HEK293 (cell line): ENCODE data around the gene CHST3.
"Not testable (repeated sequence)": the region's sequence is repeated elsewhere in the genome, so short reads cannot be mapped to it uniquely, and the experiment has no call there.

Source experiments
- CTCF ChIA-PET: fragments of 350-600 bp; formaldehyde crosslinking; extraction: SDS; loops from one replicate; lab custom pipeline; 2021; ENCODE audit warnings: antibody characterized with exemption; lab: Yijun Ruan, JAX
- POLR2A ChIA-PET: fragments of 300-600 bp; formaldehyde crosslinking; extraction: SDS; loops from one replicate; lab custom pipeline; 2020; ENCODE audit warnings: antibody characterized with exemption, inconsistent platforms; lab: Yijun Ruan, JAX
- H3K27ac ChIP-seq: fragments of 200-500 bp; sonication (Bioruptor generic); 2 replicates; pipeline ENCODE4 v1.5.1; 2014; ENCODE audit warnings: low read depth, low read length, control low read depth, inconsistent platforms; ENCODE audit errors: extremely low read depth
- H3K36me3 ChIP-seq, 2 experiments: fragments of 200-500 bp in 1 of 2; sonication (Bioruptor generic) in 1 of 2; 1 replicate in 1 of 2; 2 replicates in 1 of 2; pipeline ENCODE4 v1.5.1; 2014 to 2017; ENCODE audit warnings: inconsistent platforms in 2 of 2, low read length in 2 of 2; ENCODE audit not compliant: control insufficient read depth in 2 of 2, insufficient read depth in 1 of 2
- H3K4me1 ChIP-seq: fragments of 200-500 bp; sonication (Bioruptor generic); 2 replicates; pipeline ENCODE4 v1.5.1; 2014; ENCODE audit warnings: mild to moderate bottlenecking, low read length, inconsistent platforms; ENCODE audit not compliant: control insufficient read depth, insufficient read depth
- H3K4me3 ChIP-seq: 2 replicates; pipeline ENCODE4 v1.5.1; 2011; ENCODE audit warnings: low read depth, mild to moderate bottlenecking, control low read depth, low read length, moderate library complexity
- H3K9me3 ChIP-seq: fragments of 200-500 bp; sonication (Bioruptor generic); 2 replicates; pipeline ENCODE4 v1.5.1; 2014; ENCODE audit warnings: low read depth, low read length, inconsistent platforms; ENCODE audit not compliant: control insufficient read depth, insufficient read depth
- EGR2 ChIP-seq: fragments of 450-650 bp; formaldehyde crosslinking; IDR thresholded peaks from 2 replicates; pipeline ENCODE4 v1.5.1; 2016; ENCODE audit warnings: low read depth, missing biosample characterization, missing genetic modification characterization
- IKZF3 ChIP-seq: fragments of 450-650 bp; IDR thresholded peaks from 2 replicates; pipeline ENCODE4 v1.5.0; 2018; ENCODE audit warnings: missing biosample characterization, mild to moderate bottlenecking, missing genetic modification characterization, moderate library complexity
- KLF7 ChIP-seq: fragments of 450-650 bp; formaldehyde crosslinking; IDR thresholded peaks from 2 replicates; pipeline ENCODE4 v1.5.1; 2016; ENCODE audit warnings: missing biosample characterization, missing genetic modification characterization, borderline replicate concordance
- KLF8 ChIP-seq: fragments of 450-650 bp; formaldehyde crosslinking; IDR thresholded peaks from 2 replicates; pipeline ENCODE4 v1.5.1; 2016; ENCODE audit warnings: missing biosample characterization, missing genetic modification characterization
- YY2 ChIP-seq: fragments of 450-650 bp; formaldehyde crosslinking; IDR thresholded peaks from 2 replicates; pipeline ENCODE4 v1.5.1; 2016; ENCODE audit warnings: missing biosample characterization, missing genetic modification characterization
- ZNF16 ChIP-seq: fragments of 450-650 bp; formaldehyde crosslinking; IDR thresholded peaks from 2 replicates; pipeline ENCODE4 v1.5.1; 2016; ENCODE audit warnings: low read depth, missing biosample characterization, missing genetic modification characterization
- ZNF184 ChIP-seq: fragments of 450-650 bp; IDR thresholded peaks from 2 replicates; pipeline ENCODE4 v1.5.1; 2018; ENCODE audit warnings: missing biosample characterization, mild to moderate bottlenecking, missing genetic modification characterization
- ZNF19 ChIP-seq: fragments of 450-650 bp; formaldehyde crosslinking; IDR thresholded peaks from 2 replicates; pipeline ENCODE4; 2016; ENCODE audit warnings: missing biosample characterization, missing genetic modification characterization, low read depth
- ZNF202 ChIP-seq: fragments of 450-650 bp; formaldehyde crosslinking; IDR thresholded peaks from 2 replicates; pipeline ENCODE4 v1.5.1; 2016; ENCODE audit warnings: missing biosample characterization, missing genetic modification characterization, borderline replicate concordance
- ZNF221 ChIP-seq: fragments of 450-650 bp; formaldehyde crosslinking; IDR thresholded peaks from 2 replicates; pipeline ENCODE4 v1.5.1; 2017; ENCODE audit warnings: missing biosample characterization, missing genetic modification characterization, borderline replicate concordance
- ZNF561 ChIP-seq: fragments of 450-650 bp; IDR thresholded peaks from 2 replicates; pipeline ENCODE4 v1.5.1; 2018; ENCODE audit warnings: missing biosample characterization, missing genetic modification characterization, borderline replicate concordance
- ZNF596 ChIP-seq: fragments of 450-650 bp; IDR thresholded peaks from 2 replicates; pipeline ENCODE4 v1.5.0; 2018; ENCODE audit warnings: missing biosample characterization, mild to moderate bottlenecking, missing genetic modification characterization, moderate library complexity
- ZNF76 ChIP-seq: fragments of 450-650 bp; formaldehyde crosslinking; IDR thresholded peaks from 2 replicates; pipeline ENCODE4; 2016; ENCODE audit warnings: low read depth, missing biosample characterization, missing genetic modification characterization, borderline replicate concordance
- ZXDB ChIP-seq: fragments of 450-650 bp; formaldehyde crosslinking; IDR thresholded peaks from 2 replicates; pipeline ENCODE4 v1.5.1; 2016; ENCODE audit warnings: missing biosample characterization, missing genetic modification characterization
- TF ChIP-seq, protein P1 (sequence below): fragments of 450-650 bp; formaldehyde crosslinking; IDR thresholded peaks from 2 replicates; pipeline ENCODE4 v1.5.1; 2016; ENCODE audit warnings: missing biosample characterization, missing genetic modification characterization
- TF ChIP-seq, protein P2 (sequence below): fragments of 450-650 bp; IDR thresholded peaks from 2 replicates; pipeline ENCODE4 v1.5.1; 2018; ENCODE audit warnings: missing biosample characterization, missing genetic modification characterization
- TF ChIP-seq, protein P3 (sequence below): fragments of 450-650 bp; formaldehyde crosslinking; IDR thresholded peaks from 2 replicates; pipeline ENCODE4 v1.5.1; 2016; ENCODE audit warnings: missing biosample characterization, missing genetic modification characterization
- TF ChIP-seq, protein P4 (sequence below): fragments of 450-650 bp; formaldehyde crosslinking; IDR thresholded peaks from 2 replicates; pipeline ENCODE4 v1.5.1; 2017; ENCODE audit warnings: missing biosample characterization, mild to moderate bottlenecking, missing genetic modification characterization, moderate library complexity
- TF ChIP-seq, protein P5 (sequence below): fragments of 450-650 bp; formaldehyde crosslinking; IDR thresholded peaks from 2 replicates; pipeline ENCODE4 v1.5.1; 2017; ENCODE audit warnings: missing biosample characterization, missing genetic modification characterization

Gene CHST3

DNA sequence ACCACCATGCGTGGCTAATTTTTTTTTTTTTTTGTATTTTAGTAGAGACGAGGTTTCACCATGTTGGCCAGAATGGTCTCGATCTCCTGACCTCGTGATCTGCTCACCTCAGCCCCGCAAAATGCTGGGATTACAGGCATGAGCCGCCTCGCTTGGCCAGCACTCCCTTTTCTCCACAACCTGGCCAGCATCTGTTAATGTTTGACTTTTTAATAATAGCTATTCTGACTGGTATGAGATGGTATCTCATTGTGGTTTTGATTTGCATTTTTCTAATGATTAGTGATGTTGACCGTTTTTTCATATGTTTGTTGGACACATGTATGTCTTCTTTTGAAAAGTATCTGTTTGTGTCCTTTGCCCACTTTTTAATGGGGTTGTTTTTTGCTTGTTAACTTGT, 3.8 kb downstream of the CHST3 start:
- TF ChIP-seq ZNF184 (tag by site-specific recombination), result peak; percentile 54; the same call in 1 of the 2 replicates
- ChIA-PET POLR2A (interaction anchor here (0.7 kb wide), 1 partner anchor 80 kb away, joined by 6 read pairs; no protein-coding TSS in a partner anchor), CTCF (interaction anchor here (0.7 kb wide), 2 partner anchors 12 to 52 kb away, joined by 3 to 4 read pairs; no protein-coding TSS in a partner anchor)
- H3K27ac ChIP-seq, H3K36me3 ChIP-seq, H3K4me1 ChIP-seq, H3K9me3 ChIP-seq, H3K4me3 ChIP-seq: not testable (repeated sequence)

DNA sequence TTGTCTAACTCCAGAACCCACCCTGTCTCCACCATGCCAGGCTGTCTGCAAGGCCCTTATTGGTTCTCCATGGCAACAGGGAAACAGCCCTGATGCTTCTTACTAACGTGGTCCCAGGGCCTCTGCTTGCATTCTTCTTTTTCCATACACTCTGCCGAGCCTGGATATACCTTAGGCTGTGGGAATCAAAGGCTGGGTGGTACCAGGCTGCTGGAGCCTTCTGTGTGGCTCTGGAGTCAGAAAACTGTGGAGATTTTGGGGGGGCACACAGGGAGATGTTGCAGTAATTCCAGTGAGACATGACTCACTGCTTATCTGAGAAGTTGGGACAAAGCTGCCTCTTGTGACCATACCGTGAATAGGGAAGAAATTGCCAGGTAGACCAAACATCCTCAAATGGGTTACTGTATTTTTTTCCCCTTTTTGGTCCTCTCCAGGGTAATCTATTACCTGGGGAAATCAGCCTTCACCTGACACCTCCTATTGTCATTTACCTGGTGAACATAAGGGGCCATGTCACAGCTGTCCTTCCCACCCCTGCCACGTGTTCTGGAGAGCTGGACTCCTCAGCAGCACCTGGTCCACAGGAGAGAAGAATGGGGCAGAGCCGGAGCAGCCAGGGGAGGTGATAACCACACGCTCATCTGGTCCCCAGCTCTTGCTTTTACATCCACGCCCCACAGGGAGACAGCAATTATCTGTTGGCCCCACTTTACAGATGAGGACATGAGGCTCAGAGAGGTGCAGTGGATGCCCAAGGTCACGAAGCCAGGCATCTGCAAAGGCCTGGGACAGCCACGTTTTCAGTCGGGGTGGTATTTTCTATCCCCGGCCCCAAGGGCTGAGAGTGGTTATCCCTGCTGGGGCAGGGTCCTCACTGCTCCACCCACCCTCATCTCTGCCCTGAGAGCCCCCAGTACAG, 4.6 kb downstream of the CHST3 start:
- CTCF ChIA-PET, result interaction anchor here (0.6 to 2.8 kb wide), 3 partner anchors 15 to 72 kb away, joined by 3 to 15 read pairs (median 5); no protein-coding TSS in a partner anchor
- TF ChIP-seq ZNF76 (tag by site-specific recombination) (no peak), YY2 (tag by site-specific recombination) (no peak), IKZF3 (tag by site-specific recombination) (no peak), KLF8 (tag by site-specific recombination) (no peak), ZNF19 (tag by site-specific recombination) (no peak)
- TF ChIP-seq, protein P1, sequence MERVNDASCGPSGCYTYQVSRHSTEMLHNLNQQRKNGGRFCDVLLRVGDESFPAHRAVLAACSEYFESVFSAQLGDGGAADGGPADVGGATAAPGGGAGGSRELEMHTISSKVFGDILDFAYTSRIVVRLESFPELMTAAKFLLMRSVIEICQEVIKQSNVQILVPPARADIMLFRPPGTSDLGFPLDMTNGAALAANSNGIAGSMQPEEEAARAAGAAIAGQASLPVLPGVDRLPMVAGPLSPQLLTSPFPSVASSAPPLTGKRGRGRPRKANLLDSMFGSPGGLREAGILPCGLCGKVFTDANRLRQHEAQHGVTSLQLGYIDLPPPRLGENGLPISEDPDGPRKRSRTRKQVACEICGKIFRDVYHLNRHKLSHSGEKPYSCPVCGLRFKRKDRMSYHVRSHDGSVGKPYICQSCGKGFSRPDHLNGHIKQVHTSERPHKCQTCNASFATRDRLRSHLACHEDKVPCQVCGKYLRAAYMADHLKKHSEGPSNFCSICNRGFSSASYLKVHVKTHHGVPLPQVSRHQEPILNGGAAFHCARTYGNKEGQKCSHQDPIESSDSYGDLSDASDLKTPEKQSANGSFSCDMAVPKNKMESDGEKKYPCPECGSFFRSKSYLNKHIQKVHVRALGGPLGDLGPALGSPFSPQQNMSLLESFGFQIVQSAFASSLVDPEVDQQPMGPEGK (tag by site-specific recombination), result peak; percentile 30; the same call in 1 of the 2 replicates
- TF ChIP-seq, protein P2, sequence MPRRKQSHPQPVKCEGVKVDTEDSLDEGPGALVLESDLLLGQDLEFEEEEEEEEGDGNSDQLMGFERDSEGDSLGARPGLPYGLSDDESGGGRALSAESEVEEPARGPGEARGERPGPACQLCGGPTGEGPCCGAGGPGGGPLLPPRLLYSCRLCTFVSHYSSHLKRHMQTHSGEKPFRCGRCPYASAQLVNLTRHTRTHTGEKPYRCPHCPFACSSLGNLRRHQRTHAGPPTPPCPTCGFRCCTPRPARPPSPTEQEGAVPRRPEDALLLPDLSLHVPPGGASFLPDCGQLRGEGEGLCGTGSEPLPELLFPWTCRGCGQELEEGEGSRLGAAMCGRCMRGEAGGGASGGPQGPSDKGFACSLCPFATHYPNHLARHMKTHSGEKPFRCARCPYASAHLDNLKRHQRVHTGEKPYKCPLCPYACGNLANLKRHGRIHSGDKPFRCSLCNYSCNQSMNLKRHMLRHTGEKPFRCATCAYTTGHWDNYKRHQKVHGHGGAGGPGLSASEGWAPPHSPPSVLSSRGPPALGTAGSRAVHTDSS, result no peak
- TF ChIP-seq, protein P3, sequence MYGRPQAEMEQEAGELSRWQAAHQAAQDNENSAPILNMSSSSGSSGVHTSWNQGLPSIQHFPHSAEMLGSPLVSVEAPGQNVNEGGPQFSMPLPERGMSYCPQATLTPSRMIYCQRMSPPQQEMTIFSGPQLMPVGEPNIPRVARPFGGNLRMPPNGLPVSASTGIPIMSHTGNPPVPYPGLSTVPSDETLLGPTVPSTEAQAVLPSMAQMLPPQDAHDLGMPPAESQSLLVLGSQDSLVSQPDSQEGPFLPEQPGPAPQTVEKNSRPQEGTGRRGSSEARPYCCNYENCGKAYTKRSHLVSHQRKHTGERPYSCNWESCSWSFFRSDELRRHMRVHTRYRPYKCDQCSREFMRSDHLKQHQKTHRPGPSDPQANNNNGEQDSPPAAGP (tag by site-specific recombination), result no peak
- POLR2A ChIA-PET, result no interaction called here
- Histone ChIP-seq H3K4me3 (no peak overlapping the region), H3K4me1 (peaks cover 9% of the 10 kb centered on the region), H3K27ac (no peak overlapping the region), H3K36me3 (no peaks in the 10 kb centered on the region), H3K9me3 (no peaks in the 10 kb centered on the region)

DNA sequence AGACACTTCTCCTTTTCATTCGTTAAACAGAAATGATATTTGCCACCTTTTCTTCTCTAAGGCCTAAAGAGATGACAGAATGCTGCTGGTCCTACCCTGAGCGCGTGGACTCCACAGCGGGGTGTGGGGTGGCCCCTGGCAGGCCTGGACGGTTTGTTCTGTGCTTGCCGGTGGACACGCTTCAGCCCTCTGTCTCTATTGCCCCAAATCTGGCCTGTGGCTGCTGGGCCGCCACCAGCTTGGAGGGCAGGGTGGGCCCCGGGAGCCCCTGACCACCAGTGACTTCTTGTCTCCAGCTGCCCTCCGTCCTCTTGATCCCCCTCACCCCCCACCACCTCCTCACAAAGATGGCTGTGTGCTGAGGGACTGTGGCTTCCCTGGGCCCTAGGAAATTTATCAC, 5.7 kb downstream of the CHST3 start:
- Histone ChIP-seq H3K4me1 (peaks cover 9% of the 10 kb centered on the region), H3K4me3 (no peak overlapping the region), H3K36me3 (no peaks in the 10 kb centered on the region), H3K27ac (no peak overlapping the region), H3K9me3 (no peaks in the 10 kb centered on the region)
- ChIA-PET POLR2A (no interaction called here), CTCF (interaction anchor here (0.9 to 3.0 kb wide), 4 partner anchors 13 to 74 kb away, joined by 3 to 23 read pairs (median 10); no protein-coding TSS in a partner anchor)
- TF ChIP-seq EGR2 (tag by site-specific recombination) (no peak), ZNF221 (tag by site-specific recombination) (no peak), ZNF596 (tag by site-specific recombination) (no peak), ZNF16 (tag by site-specific recombination) (no peak), KLF7 (tag by site-specific recombination) (no peak), ZXDB (tag by site-specific recombination) (no peak), ZNF202 (no peak), ZNF561 (tag by site-specific recombination) (no peak)
- TF ChIP-seq, protein P4, sequence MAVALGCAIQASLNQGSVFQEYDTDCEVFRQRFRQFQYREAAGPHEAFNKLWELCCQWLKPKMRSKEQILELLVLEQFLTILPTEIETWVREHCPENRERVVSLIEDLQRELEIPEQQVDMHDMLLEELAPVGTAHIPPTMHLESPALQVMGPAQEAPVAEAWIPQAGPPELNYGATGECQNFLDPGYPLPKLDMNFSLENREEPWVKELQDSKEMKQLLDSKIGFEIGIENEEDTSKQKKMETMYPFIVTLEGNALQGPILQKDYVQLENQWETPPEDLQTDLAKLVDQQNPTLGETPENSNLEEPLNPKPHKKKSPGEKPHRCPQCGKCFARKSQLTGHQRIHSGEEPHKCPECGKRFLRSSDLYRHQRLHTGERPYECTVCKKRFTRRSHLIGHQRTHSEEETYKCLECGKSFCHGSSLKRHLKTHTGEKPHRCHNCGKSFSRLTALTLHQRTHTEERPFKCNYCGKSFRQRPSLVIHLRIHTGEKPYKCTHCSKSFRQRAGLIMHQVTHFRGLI (tag by site-specific recombination), result no peak
- TF ChIP-seq, protein P5, sequence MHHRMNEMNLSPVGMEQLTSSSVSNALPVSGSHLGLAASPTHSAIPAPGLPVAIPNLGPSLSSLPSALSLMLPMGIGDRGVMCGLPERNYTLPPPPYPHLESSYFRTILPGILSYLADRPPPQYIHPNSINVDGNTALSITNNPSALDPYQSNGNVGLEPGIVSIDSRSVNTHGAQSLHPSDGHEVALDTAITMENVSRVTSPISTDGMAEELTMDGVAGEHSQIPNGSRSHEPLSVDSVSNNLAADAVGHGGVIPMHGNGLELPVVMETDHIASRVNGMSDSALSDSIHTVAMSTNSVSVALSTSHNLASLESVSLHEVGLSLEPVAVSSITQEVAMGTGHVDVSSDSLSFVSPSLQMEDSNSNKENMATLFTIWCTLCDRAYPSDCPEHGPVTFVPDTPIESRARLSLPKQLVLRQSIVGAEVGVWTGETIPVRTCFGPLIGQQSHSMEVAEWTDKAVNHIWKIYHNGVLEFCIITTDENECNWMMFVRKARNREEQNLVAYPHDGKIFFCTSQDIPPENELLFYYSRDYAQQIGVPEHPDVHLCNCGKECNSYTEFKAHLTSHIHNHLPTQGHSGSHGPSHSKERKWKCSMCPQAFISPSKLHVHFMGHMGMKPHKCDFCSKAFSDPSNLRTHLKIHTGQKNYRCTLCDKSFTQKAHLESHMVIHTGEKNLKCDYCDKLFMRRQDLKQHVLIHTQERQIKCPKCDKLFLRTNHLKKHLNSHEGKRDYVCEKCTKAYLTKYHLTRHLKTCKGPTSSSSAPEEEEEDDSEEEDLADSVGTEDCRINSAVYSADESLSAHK (tag by site-specific recombination), result no peak
